Glutamatergic neuron (in vitro differentiated cells): ENCODE data around the gene STX19. TPM values are rescaled to one million over a fixed set of nuclear protein-coding genes. Genes with fewer than 3 reads are reported as not detected.

Experiments used
- DNase-seq: peaks from one replicate; pipeline ENCODE4 v3.0.0; 2022
- H3K27ac Mint-ChIP-seq: one replicate; pipeline ENCODE4 v1.8.0; 2020; ENCODE audit warnings: mild to moderate bottlenecking, mixed read lengths, inconsistent platforms; ENCODE audit not compliant: unreplicated experiment
- H3K27me3 Mint-ChIP-seq: one replicate; pipeline ENCODE4 v1.8.0; 2020; ENCODE audit warnings: mild to moderate bottlenecking, moderate library complexity, mixed read lengths, inconsistent platforms; ENCODE audit not compliant: unreplicated experiment
- H3K36me3 Mint-ChIP-seq: one replicate; pipeline ENCODE4 v1.8.0; 2020; ENCODE audit warnings: mild to moderate bottlenecking, mixed read lengths, inconsistent platforms; ENCODE audit not compliant: unreplicated experiment
- H3K4me1 Mint-ChIP-seq: one replicate; pipeline ENCODE4 v1.8.0; 2020; ENCODE audit warnings: mild to moderate bottlenecking, low read depth, mixed read lengths, inconsistent platforms; ENCODE audit not compliant: unreplicated experiment
- H3K4me3 Mint-ChIP-seq: one replicate; pipeline ENCODE4 v1.8.0; 2020; ENCODE audit warnings: mild to moderate bottlenecking, mixed read lengths, inconsistent platforms; ENCODE audit not compliant: unreplicated experiment
- H3K9me3 Mint-ChIP-seq: one replicate; pipeline ENCODE4 v1.8.0; 2020; ENCODE audit warnings: mild to moderate bottlenecking, moderate library complexity, mixed read lengths, inconsistent platforms; ENCODE audit not compliant: unreplicated experiment
- total RNA-seq: library from RNA; stranded (reverse); fragmentation: NEBNext Ultra II Directional; extraction: Animal tissue kit (Norgen Biotek cat#: 25700); gene quantifications from one replicate; pipeline ENCODE4 v1.2.1, GENCODE V29; 2021; ENCODE audit not compliant: unreplicated experiment
- TF ChIP-seq, protein P1 (sequence below): fragments of 200-600 bp; sonication (generic); IDR thresholded peaks from one replicate; pipeline ENCODE4 v1.5.0; 2021; ENCODE audit not compliant: partially characterized antibody, unreplicated experiment

The STX19 gene
- total RNA-seq, 1 donor from 2014 or later: not detected

GRCh38 chr3:93991631-93992030 lies 36.8 kb downstream of the STX19 start:
- DNase-seq: no peak
- Mint-ChIP-seq H3K27me3 (no peaks in the 10 kb centered on the region), H3K36me3 (peaks cover under 1% of the 10 kb centered on the region), H3K9me3 (no peaks in the 10 kb centered on the region), H3K4me1 (peaks cover 1% of the 10 kb centered on the region), H3K4me3 (no peak overlapping the region), H3K27ac (no peak overlapping the region)
- TF ChIP-seq, protein P1, sequence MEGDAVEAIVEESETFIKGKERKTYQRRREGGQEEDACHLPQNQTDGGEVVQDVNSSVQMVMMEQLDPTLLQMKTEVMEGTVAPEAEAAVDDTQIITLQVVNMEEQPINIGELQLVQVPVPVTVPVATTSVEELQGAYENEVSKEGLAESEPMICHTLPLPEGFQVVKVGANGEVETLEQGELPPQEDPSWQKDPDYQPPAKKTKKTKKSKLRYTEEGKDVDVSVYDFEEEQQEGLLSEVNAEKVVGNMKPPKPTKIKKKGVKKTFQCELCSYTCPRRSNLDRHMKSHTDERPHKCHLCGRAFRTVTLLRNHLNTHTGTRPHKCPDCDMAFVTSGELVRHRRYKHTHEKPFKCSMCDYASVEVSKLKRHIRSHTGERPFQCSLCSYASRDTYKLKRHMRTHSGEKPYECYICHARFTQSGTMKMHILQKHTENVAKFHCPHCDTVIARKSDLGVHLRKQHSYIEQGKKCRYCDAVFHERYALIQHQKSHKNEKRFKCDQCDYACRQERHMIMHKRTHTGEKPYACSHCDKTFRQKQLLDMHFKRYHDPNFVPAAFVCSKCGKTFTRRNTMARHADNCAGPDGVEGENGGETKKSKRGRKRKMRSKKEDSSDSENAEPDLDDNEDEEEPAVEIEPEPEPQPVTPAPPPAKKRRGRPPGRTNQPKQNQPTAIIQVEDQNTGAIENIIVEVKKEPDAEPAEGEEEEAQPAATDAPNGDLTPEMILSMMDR: no peak

DNA sequence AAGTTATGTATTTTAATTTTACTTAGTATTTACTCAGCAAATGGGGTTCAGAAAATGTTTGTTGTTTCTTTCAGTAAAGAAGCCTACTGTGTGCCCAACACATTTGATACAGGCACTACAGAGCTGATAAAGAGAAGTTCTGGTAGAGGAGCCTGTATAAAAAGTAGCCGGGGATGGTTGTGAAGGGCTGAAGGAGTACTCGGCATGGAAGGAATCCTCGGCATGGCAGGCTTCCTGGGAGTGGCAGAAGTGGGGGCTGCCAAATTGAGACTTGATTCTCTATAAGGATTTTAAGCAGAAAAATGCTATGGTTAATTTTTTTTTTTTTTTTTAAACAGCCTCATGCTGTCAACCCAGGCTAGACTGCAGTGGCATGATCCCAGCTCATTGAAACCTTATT lies 39.2 kb downstream of the STX19 start:
- no peaks in the 10 kb centered on the region for H3K36me3 Mint-ChIP-seq
- DNase-seq: no peak
- TF ChIP-seq, protein P1: no peak
- H3K27me3 Mint-ChIP-seq: no peaks in the 10 kb centered on the region
- no peaks in the 10 kb centered on the region for H3K9me3 Mint-ChIP-seq
- H3K4me1 Mint-ChIP-seq: peaks cover 1% of the 10 kb centered on the region
- H3K4me3 Mint-ChIP-seq: no peak overlapping the region
- no peak overlapping the region for H3K27ac Mint-ChIP-seq

GRCh38 chr3:93988764-93989163 lies 39.6 kb downstream of the STX19 start:
- H3K4me1 Mint-ChIP-seq: no peaks in the 10 kb centered on the region
- TF ChIP-seq, protein P1: no peak
- H3K4me3 Mint-ChIP-seq: no peak overlapping the region
- H3K9me3 Mint-ChIP-seq: no peaks in the 10 kb centered on the region
- DNase-seq: no peak
- no peaks in the 10 kb centered on the region for H3K36me3 Mint-ChIP-seq
- no peaks in the 10 kb centered on the region for H3K27me3 Mint-ChIP-seq
- no peak overlapping the region for H3K27ac Mint-ChIP-seq

DNA sequence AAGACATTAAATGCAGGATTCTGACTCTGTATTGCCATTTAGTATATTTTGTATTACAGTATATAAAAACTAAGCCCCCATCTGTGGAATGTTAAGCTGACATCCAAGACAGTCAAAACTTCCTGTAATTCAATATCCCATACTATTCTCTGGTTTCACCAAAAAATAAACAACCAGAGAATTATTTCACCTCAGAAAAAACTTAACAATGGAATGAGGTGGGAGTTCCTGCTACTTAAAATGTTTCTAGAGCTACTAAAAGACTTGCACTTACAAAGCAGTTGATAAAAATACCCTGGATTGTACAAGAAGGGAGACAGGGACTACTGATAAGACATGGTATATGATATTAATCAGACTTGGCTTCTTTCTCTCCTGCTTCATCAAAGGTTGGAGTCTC lies 40.1 kb downstream of the STX19 start:
- H3K27ac Mint-ChIP-seq: no peak overlapping the region
- H3K4me1 Mint-ChIP-seq: no peaks in the 10 kb centered on the region
- TF ChIP-seq, protein P1: no peak
- no peaks in the 10 kb centered on the region for H3K36me3 Mint-ChIP-seq
- no peaks in the 10 kb centered on the region for H3K27me3 Mint-ChIP-seq
- H3K9me3 Mint-ChIP-seq: no peaks in the 10 kb centered on the region
- no peak overlapping the region for H3K4me3 Mint-ChIP-seq
- no peak for DNase-seq

DNA sequence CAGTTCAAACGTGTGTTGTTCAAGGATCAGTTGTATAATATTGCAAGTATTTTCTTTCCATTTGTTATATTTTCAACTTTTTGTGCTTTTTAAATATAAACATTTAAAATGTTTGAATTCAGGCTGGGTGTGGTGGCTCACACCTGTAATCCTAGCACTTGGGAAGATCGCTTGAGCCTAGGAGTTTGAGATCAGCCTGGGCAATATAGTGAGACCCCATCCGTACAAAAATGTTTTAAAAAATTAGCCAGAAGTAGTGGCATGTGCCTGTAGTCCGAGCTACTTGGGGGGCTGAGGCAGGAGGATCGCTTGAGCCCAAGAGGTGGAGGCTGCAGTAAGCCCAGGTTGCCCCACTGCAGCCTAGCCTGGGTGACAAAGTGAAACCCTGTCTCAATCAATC lies 43.8 kb downstream of the STX19 start:
- no peaks in the 10 kb centered on the region for H3K36me3 Mint-ChIP-seq
- TF ChIP-seq, protein P1: no peak
- H3K4me3 Mint-ChIP-seq: no peak overlapping the region
- H3K4me1 Mint-ChIP-seq: peaks cover 4% of the 10 kb centered on the region
- H3K27ac Mint-ChIP-seq: no peak overlapping the region
- H3K27me3 Mint-ChIP-seq: peaks cover under 1% of the 10 kb centered on the region
- DNase-seq: no peak
- peaks cover under 1% of the 10 kb centered on the region for H3K9me3 Mint-ChIP-seq
